Measurements from ENCODE around the gene MAZ. TPM values are rescaled to one million over a fixed set of nuclear protein-coding genes. Genes with fewer than 3 reads are reported as not detected.
A peak's percentile ranks its signal among the peaks of the same experiment; 100 is the strongest.
"Not testable (repeated sequence)": the region's sequence is repeated elsewhere in the genome, so short reads cannot be mapped to it uniquely, and the experiment has no call there.

Gene MAZ
- total RNA-seq (ENCODE audit: low replicate concordance): 120 and 220 TPM in 2 replicates

- Histone ChIP-seq H2AFZ (replicated peaks) (no peak within 1 kb of the TSS), H3K4me1 (peaks cover 38% of the 10 kb centered on the region)
- H3K27ac Mint-ChIP-seq: no peak within 1 kb of the TSS
Measured at GRCh38 chr16:29806099-29806579, at the start of gene MAZ. Gene MAZ, plus strand, starts transcription at chr16:29806529. Its CDS starts 173 bp downstream, at chr16:29806702.

GRCh38 chr16:29756654-29757053, 49.7 kb upstream of the MAZ start:
- H3K4me2 ChIP-seq: no peak overlapping the region
- TF ChIP-seq EZH2phosphoT487 (IDR thresholded peaks at IDR 0.05): no peak
- TF ChIP-seq CTCF (IDR thresholded peaks at IDR 0.05): no peak
- TF ChIP-seq EZH2 (IDR thresholded peaks at IDR 0.05): no peak
- H3K4me1 ChIP-seq: no peaks in the 10 kb centered on the region
- no peaks in the 10 kb centered on the region for H3K9me3 ChIP-seq (ENCODE audit: low read depth)
- H3K27me3 ChIP-seq: no peaks in the 10 kb centered on the region
- H3K4me3 Mint-ChIP-seq: no peak overlapping the region
- no peaks in the 10 kb centered on the region for H3K9me3 Mint-ChIP-seq
- H3K4me3 ChIP-seq: no peak overlapping the region
- H3K36me3 ChIP-seq: no peaks in the 10 kb centered on the region
- no peak overlapping the region for H2AFZ ChIP-seq (replicated peaks)
- H3K4me1 Mint-ChIP-seq: peaks cover 9% of the 10 kb centered on the region
- DNase-seq (ENCODE audit: low spot score): no peak
- H3K36me3 Mint-ChIP-seq: no peaks in the 10 kb centered on the region
- no peaks in the 10 kb centered on the region for H3F3A ChIP-seq (ENCODE audit: low read depth)
- peaks cover 2% of the 10 kb centered on the region for H3K27me3 Mint-ChIP-seq (ENCODE audit: insufficient read depth, low read depth)
- no peak overlapping the region for H3K27ac ChIP-seq
- H3K27ac Mint-ChIP-seq: peak overlapping the region; percentile 25
- H3K9ac ChIP-seq: no peak overlapping the region
- no peaks in the 10 kb centered on the region for H4K20me1 ChIP-seq (ENCODE audit: low read depth)
- no peaks in the 10 kb centered on the region for H3K79me2 ChIP-seq (ENCODE audit: low read depth)

More at GRCh38 chr16:29806099-29806579, at the start of gene MAZ:
- Histone ChIP-seq H3K27me3 (no peaks in the 10 kb centered on the region), H3K9ac (no peak within 1 kb of the TSS), H3K4me3 (peak within 1 kb of the TSS; percentile 78), H3K4me2 (peak within 1 kb of the TSS; percentile 88), H3K27ac (peak within 1 kb of the TSS; percentile 86), H4K20me1 (ENCODE audit: low read depth) (peaks cover 37% of the 10 kb centered on the region), H3F3A (ENCODE audit: low read depth) (peaks cover 76% of the 10 kb centered on the region), H3K36me3 (no peaks in the 10 kb centered on the region), H3K79me2 (ENCODE audit: low read depth) (peaks cover 42% of the 10 kb centered on the region), H3K9me3 (ENCODE audit: low read depth) (no peaks in the 10 kb centered on the region)
- no peaks in the 10 kb centered on the region for H3K9me3 Mint-ChIP-seq
- peak within 1 kb of the TSS; percentile 98 for H3K4me3 Mint-ChIP-seq
- H3K36me3 Mint-ChIP-seq: peaks cover 18% of the 10 kb centered on the region
- TF ChIP-seq EZH2phosphoT487 (IDR thresholded peaks at IDR 0.05) (no peak), CTCF (IDR thresholded peaks at IDR 0.05) (no peak), EZH2 (IDR thresholded peaks at IDR 0.05) (no peak)
- peaks cover 10% of the 10 kb centered on the region for H3K27me3 Mint-ChIP-seq (ENCODE audit: insufficient read depth, low read depth)
- DNase-seq (ENCODE audit: low spot score): no peak
- peaks cover 49% of the 10 kb centered on the region for H3K4me1 Mint-ChIP-seq

GRCh38 chr16:29757086-29757485, 49.2 kb upstream of the MAZ start:
- DNase-seq (ENCODE audit: low spot score); H3K4me1 ChIP-seq; H3K9me3 ChIP-seq (ENCODE audit: low read depth); H3K27me3 ChIP-seq; H3K36me3 ChIP-seq; H3K27ac ChIP-seq; H3K4me3 ChIP-seq; H3K4me3 Mint-ChIP-seq; H3K36me3 Mint-ChIP-seq; H4K20me1 ChIP-seq (ENCODE audit: low read depth); H3K27me3 Mint-ChIP-seq (ENCODE audit: insufficient read depth, low read depth); H3K4me2 ChIP-seq; H3K79me2 ChIP-seq (ENCODE audit: low read depth); H3K9me3 Mint-ChIP-seq; H3F3A ChIP-seq (ENCODE audit: low read depth); H3K9ac ChIP-seq; H2AFZ ChIP-seq (replicated peaks): not testable (repeated sequence)
- Mint-ChIP-seq H3K27ac (peak overlapping the region; percentile 25), H3K4me1 (peaks cover 11% of the 10 kb centered on the region)

GRCh38 chr16:29757950-29758466, 48.3 kb upstream of the MAZ start:
- peak overlapping the region; percentile 2 for H3K27ac Mint-ChIP-seq
- no peak overlapping the region for H3K27ac ChIP-seq
- H3K36me3 Mint-ChIP-seq: no peaks in the 10 kb centered on the region

More at GRCh38 chr16:29757950-29758466, 48.3 kb upstream of the MAZ start:
- no peak for DNase-seq (ENCODE audit: low spot score)
- Mint-ChIP-seq H3K9me3 (no peaks in the 10 kb centered on the region), H3K27me3 (ENCODE audit: insufficient read depth, low read depth) (peaks cover 2% of the 10 kb centered on the region), H3K4me1 (peaks cover 11% of the 10 kb centered on the region), H3K4me3 (no peak overlapping the region)
- no peak overlapping the region for H3K4me3 ChIP-seq
- TF ChIP-seq CTCF (IDR thresholded peaks at IDR 0.05) (no peak), EZH2 (IDR thresholded peaks at IDR 0.05) (no peak), EZH2phosphoT487 (IDR thresholded peaks at IDR 0.05) (no peak)
- no peaks in the 10 kb centered on the region for H3K27me3 ChIP-seq
- H4K20me1 ChIP-seq (ENCODE audit: low read depth): no peaks in the 10 kb centered on the region
- no peaks in the 10 kb centered on the region for H3F3A ChIP-seq (ENCODE audit: low read depth)
- no peak overlapping the region for H3K9ac ChIP-seq
- H2AFZ ChIP-seq (replicated peaks): peak overlapping the region; percentile 66
- H3K9me3 ChIP-seq (ENCODE audit: low read depth): no peaks in the 10 kb centered on the region
- H3K4me2 ChIP-seq: no peak overlapping the region
- no peaks in the 10 kb centered on the region for H3K79me2 ChIP-seq (ENCODE audit: low read depth)
- no peaks in the 10 kb centered on the region for H3K36me3 ChIP-seq
- H3K4me1 ChIP-seq: no peaks in the 10 kb centered on the region
